Ishikawa (cell line): ENCODE results near the gene BPIFB4.

Experiments used
- EP300 ChIP-seq: IDR thresholded peaks from 2 replicates; pipeline ENCODE4 v1.6.1; 2012; ENCODE audit warnings: borderline replicate concordance
- USF1 ChIP-seq: IDR thresholded peaks from 2 replicates; pipeline ENCODE4 v1.6.1; 2012
- YY1 ChIP-seq: IDR thresholded peaks from 2 replicates; pipeline ENCODE4 v1.6.1; 2012; ENCODE audit warnings: low read depth
- ZBTB7A ChIP-seq: IDR thresholded peaks from 2 replicates; pipeline ENCODE4 v1.6.1; 2012; ENCODE audit warnings: low read depth

- no peak for TF ChIP-seq USF1
- TF ChIP-seq YY1: no peak
- TF ChIP-seq EP300: no peak
- no peak for TF ChIP-seq ZBTB7A
Observed at GRCh38 chr20:33095249-33095648, 15.8 kb downstream of the BPIFB4 start.
